ENCODE data around the gene LILRB4.
"Not testable (repeated sequence)": the region's sequence is repeated elsewhere in the genome, so short reads cannot be mapped to it uniquely, and the experiment has no call there.

The LILRB4 gene

DNA sequence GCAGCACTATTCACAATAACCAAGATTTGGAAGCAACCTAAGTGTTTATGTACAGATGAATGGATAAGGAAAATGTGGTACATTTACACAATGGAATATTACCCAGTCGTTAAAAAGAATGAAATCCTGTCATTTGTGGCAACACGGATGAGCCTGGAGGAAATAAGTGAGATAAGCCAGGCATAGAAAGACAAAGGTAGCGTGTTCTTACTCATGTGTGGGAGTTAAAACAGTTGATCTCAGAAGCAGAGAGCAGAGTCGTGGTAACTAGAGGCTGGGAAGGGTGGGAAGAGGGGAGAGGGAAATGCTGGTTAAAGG lies 29.5 kb downstream of the LILRB4 start:
- Mint-ChIP-seq H3K27me3 (peaks cover 10% of the 10 kb centered on the region), H3K9me3 (no peaks in the 10 kb centered on the region), H3K4me3 (no peak overlapping the region), H3K36me3 (no peaks in the 10 kb centered on the region), H3K27ac (no peak overlapping the region), H3K4me1 (peaks cover 6% of the 10 kb centered on the region)
- DNase-seq, result no peak
- CTCF ChIA-PET, result no interaction called here

DNA sequence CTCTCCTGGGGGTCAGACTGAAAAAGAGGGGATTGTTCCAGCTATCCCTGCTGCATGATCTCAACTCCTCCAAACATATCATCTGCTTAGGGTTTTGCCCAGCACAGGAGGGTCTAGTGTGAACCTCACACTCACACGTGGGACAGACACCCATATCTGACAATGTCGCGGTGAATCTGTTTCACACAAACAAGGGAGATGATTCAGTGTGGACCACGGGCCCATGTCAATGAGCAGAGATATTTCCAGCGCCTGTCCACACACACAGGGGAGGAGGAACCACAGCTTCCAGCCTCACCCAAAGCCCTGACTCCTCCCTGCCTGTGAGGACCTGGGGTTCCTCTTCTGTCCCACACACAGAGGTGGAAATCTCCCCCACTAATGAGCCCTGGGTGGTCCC lies 31.9 kb downstream of the LILRB4 start:
- Mint-ChIP-seq H3K4me3 (no peak overlapping the region), H3K36me3 (no peaks in the 10 kb centered on the region), H3K9me3 (no peaks in the 10 kb centered on the region), H3K27me3 (peaks cover 10% of the 10 kb centered on the region), H3K4me1 (peaks cover 6% of the 10 kb centered on the region), H3K27ac (no peak overlapping the region)
- CTCF ChIA-PET, result interaction anchor here (0.7 kb wide), 1 partner anchor 215 kb away, joined by 4 read pairs; no protein-coding TSS in a partner anchor
- DNase-seq, result no peak

DNA sequence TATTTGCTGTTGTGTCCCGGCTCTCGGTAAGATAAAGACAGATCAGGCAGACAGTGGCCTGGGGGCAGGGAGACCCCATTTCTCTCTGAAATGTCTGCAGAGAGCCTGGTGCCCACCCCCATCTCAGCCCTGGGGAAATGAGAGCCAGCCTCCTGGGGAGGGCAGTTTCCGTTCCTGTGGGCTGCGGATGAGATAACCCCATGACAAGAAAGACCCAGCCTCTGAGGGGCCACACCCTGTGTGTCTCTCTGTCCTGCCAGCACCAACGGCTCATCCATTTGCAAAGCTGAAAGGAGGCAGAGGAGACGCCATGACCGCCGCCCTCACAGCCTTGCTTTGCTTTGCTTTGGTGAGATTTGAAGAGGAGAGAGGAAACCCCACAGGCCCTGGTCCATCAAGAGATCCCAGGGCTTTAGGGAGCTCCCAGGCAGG lies 33.3 kb downstream of the LILRB4 start:
- no peaks in the 10 kb centered on the region for H3K36me3 Mint-ChIP-seq
- H3K27ac Mint-ChIP-seq, result no peak overlapping the region
- H3K9me3 Mint-ChIP-seq, result no peaks in the 10 kb centered on the region
- H3K4me1 Mint-ChIP-seq, result peaks cover 6% of the 10 kb centered on the region
- no peak overlapping the region for H3K4me3 Mint-ChIP-seq
- CTCF ChIA-PET, result no interaction called here
- no peak for DNase-seq
- H3K27me3 Mint-ChIP-seq, result peaks cover 20% of the 10 kb centered on the region

DNA sequence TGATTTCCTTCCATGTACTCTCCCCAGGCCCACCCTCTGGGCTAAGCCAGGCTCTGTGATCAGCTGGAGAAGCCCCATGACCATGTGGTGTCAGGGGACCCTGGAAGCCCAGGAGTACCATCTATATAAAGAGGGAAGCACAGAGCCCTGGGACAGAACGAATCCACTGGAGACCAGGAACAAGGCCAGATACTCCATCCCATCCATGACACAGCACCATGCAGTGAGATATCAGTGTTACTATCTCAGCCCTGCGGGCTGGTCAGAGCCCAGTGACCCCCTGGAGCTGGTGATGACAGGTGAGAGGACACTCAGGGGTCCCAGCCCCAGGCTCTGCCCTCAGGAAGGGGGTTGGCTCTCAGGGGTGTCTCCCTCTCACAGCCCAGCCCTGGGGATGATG lies 34.0 kb downstream of the LILRB4 start:
- no peak for DNase-seq
- CTCF ChIA-PET, result no interaction called here
- no peaks in the 10 kb centered on the region for H3K36me3 Mint-ChIP-seq
- H3K27ac Mint-ChIP-seq, result no peak overlapping the region
- no peaks in the 10 kb centered on the region for H3K9me3 Mint-ChIP-seq
- H3K4me1 Mint-ChIP-seq, result peaks cover 1% of the 10 kb centered on the region
- H3K27me3 Mint-ChIP-seq, result peaks cover 21% of the 10 kb centered on the region
- H3K4me3 Mint-ChIP-seq, result no peak overlapping the region

DNA sequence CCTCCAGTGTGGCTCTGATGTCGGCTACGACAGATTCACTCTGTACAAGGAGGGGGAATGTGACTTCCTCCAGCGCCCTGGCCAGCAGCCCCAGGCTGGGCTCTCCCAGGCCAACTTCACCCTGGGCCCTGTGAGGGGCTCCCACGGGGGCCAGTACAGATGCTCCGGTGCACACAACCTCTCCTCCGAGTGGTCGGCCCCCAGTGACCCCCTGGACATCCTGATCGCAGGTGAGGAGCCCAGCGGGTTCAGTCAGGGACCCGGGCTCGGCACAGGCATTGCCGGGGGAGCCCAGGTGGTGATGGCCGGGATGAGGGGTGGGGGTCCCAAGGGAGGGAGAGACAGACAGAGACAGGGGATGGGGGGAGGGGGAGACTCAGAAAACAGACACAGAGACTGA lies 34.9 kb downstream of the LILRB4 start:
- DNase-seq, H3K9me3 Mint-ChIP-seq, H3K36me3 Mint-ChIP-seq, CTCF ChIA-PET, H3K4me3 Mint-ChIP-seq, H3K4me1 Mint-ChIP-seq, H3K27ac Mint-ChIP-seq: not testable (repeated sequence)
- peaks cover 21% of the 10 kb centered on the region for H3K27me3 Mint-ChIP-seq

DNA sequence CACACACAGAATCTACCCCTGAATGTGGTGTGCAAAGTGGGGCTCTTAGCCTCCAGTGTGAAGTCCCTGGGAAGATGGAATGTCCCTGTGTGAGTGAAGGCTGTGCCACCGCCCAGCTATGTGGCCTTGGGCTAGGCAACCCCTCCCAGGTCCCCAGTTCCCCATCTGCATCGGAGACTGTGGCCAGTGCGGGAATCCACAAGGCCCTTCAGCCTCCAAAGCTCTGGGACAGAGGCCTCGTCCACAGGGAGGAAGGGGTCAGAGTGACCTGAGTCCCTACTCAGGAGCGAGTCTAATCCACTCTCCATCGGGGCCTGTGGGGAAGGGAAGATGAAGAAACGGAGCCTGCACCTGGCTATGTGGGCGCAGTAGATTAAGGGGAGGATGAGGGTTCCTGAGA lies 42.1 kb downstream of the LILRB4 start:
- no peak overlapping the region for H3K4me3 Mint-ChIP-seq
- no peak overlapping the region for H3K27ac Mint-ChIP-seq
- CTCF ChIA-PET, result no interaction called here
- H3K27me3 Mint-ChIP-seq, result peaks cover 29% of the 10 kb centered on the region
- DNase-seq, result no peak
- H3K9me3 Mint-ChIP-seq, result no peaks in the 10 kb centered on the region
- peaks cover 14% of the 10 kb centered on the region for H3K4me1 Mint-ChIP-seq
- no peaks in the 10 kb centered on the region for H3K36me3 Mint-ChIP-seq

DNA sequence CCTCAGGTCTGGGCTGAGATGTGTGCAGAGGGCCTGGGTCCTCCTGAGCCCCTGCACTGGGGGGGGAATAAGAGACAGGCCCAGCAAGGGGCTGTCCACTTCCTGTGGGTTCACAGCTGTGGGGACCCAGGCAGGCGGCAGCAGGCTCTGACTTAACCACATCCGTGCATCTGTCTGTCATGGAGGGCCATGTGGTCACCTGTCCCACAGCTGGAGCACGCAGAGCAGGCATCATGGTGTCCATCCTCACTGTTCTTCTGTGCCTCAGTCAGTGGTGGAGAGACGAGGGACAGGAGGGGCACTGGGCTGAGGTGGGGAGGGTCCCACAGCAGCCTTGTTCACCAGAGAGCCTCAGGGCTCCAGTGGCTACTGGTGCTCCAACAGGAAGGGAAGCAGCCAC lies 45.2 kb downstream of the LILRB4 start:
- Mint-ChIP-seq H3K36me3 (no peaks in the 10 kb centered on the region), H3K27me3 (peaks cover 18% of the 10 kb centered on the region), H3K9me3 (no peaks in the 10 kb centered on the region), H3K27ac (no peak overlapping the region), H3K4me1 (peaks cover 14% of the 10 kb centered on the region), H3K4me3 (no peak overlapping the region)
- CTCF ChIA-PET, result no interaction called here
- peak; percentile 41 for DNase-seq

DNA sequence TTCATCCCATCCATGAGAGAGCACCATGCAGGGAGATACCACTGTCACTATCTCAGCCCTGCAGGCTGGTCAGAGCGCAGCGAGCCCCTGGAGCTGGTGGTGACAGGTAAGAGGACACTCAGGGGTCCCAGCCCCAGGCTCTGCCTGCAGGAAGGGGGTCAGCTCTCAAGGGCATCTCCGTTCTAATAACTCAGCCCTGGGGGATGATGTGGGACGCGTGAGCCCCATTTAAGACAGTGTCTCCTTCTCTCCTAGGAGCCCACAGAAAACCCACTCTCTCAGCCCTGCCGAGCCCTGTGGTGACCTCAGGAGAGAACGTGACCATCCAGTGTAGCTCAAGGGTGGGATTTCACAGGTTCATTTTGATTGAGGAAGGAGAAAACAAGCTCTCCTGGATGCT lies 46.0 kb downstream of the LILRB4 start:
- no peak overlapping the region for H3K27ac Mint-ChIP-seq
- peaks cover 18% of the 10 kb centered on the region for H3K27me3 Mint-ChIP-seq
- peaks cover 2% of the 10 kb centered on the region for H3K9me3 Mint-ChIP-seq
- H3K4me1 Mint-ChIP-seq, result peaks cover 14% of the 10 kb centered on the region
- CTCF ChIA-PET, result no interaction called here
- no peaks in the 10 kb centered on the region for H3K36me3 Mint-ChIP-seq
- DNase-seq, result no peak
- no peak overlapping the region for H3K4me3 Mint-ChIP-seq

DNA sequence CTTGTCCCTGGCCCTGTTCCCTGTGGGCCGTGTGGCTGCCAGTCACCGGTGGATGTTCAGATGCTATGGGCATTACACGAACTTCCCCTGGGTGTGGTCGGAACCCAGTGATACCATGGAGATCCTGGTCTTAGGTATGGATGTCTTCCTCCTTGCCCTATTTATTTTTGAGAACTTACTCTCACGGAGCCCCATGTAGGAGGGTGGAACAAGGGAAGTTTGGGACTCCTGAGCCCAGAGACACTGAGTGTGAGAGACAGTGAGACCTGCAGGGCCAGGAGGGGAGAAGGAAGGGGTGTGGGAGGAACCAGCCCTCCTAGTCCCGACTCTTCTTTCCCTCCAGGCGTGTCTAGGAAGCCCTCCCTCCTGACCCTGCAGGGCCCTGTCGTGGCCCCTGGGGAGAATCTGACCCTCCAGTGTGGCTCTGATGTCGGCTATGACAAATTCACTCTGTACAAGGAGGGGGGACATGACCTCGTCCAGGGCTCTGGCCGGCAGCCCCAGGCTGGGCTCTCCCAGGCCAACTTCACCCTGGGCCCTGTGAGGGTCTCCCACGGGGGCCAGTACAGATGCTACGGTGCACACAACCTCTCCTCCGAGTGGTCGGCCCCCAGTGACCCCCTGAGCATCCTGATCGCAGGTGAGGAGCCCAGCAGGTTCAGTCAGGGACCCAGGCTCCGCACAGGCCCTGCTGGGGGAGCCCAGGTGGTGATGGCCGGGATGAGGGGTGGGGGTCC lies 46.6 kb downstream of the LILRB4 start:
- H3K27me3 Mint-ChIP-seq, result peaks cover 18% of the 10 kb centered on the region
- H3K4me3 Mint-ChIP-seq, result no peak overlapping the region
- no peaks in the 10 kb centered on the region for H3K36me3 Mint-ChIP-seq
- CTCF ChIA-PET, result interaction anchor here (0.9 kb wide), 1 partner anchor 35 kb away, joined by 3 read pairs; no protein-coding TSS in a partner anchor
- H3K9me3 Mint-ChIP-seq, result peaks cover 2% of the 10 kb centered on the region
- peaks cover 14% of the 10 kb centered on the region for H3K4me1 Mint-ChIP-seq
- DNase-seq, result no peak
- no peak overlapping the region for H3K27ac Mint-ChIP-seq

DNA sequence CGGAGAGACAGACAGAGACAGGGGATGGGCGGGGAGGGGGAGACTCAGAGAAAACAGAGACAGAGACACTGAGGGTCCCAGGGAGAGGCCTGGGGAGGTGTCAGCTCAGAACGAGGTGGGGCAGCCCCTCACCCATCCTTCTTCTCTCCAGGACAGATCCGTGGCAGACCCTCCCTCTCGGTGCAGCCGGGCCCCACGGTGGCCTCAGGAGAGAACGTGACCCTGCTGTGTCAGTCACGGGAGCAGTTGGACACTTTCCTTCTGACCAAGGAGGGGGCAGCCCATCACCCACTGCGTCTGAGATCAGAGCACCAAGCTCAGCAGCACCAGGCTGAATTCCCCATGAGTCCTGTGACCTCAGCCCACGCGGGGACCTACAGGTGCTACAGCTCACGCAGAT lies 47.2 kb downstream of the LILRB4 start:
- CTCF ChIA-PET, result interaction anchor here (0.9 kb wide), 1 partner anchor 36 kb away, joined by 3 read pairs; no protein-coding TSS in a partner anchor
- not testable (repeated sequence) for H3K4me3 Mint-ChIP-seq, DNase-seq, H3K27ac Mint-ChIP-seq, H3K9me3 Mint-ChIP-seq, H3K36me3 Mint-ChIP-seq
- peaks cover 17% of the 10 kb centered on the region for H3K27me3 Mint-ChIP-seq
- peaks cover 14% of the 10 kb centered on the region for H3K4me1 Mint-ChIP-seq

Data from activated naive CD4-positive, alpha-beta T cell treated with anti-CD3 and anti-CD28 coated beads, Interleukin-2, amount 10 ng/mL, durations not matched to agents 7 days and 5 days (primary cell).